ENCODE measurements around the gene RARS2.

RARS2 gene

GRCh38 chr6:87573307-87574024 is 16.3 kb downstream of the RARS2 start:
- Histone ChIP-seq H3K9me3 (no peaks in the 10 kb centered on the region), H3K27ac (no peak overlapping the region), H3K27me3 (no peaks in the 10 kb centered on the region), H3K36me3 (peaks cover 0 to 4% (median 0%) of the 10 kb centered on the region in 3 donors), H3K4me3 (no peak overlapping the region), H3K4me1 (peaks cover 0 to 38% (median 7%) of the 10 kb centered on the region in 4 donors)
- DNase-seq: no peak
- no peak for TF ChIP-seq CTCF (IDR thresholded peaks at IDR 0.05)
- intact Hi-C loops (cut with DNase I; ENCODE audit: low total_unique reads): no loop called here

- no peak overlapping the region for H3K27ac ChIP-seq
Measured at GRCh38 chr6:87572883-87573282, 16.9 kb downstream of the RARS2 start.

GRCh38 chr6:87572021-87572420 is 17.8 kb downstream of the RARS2 start:
- no peak for DNase-seq
- intact Hi-C loops (cut with DNase I; ENCODE audit: low total_unique reads): no loop called here
- no peak for TF ChIP-seq CTCF (IDR thresholded peaks at IDR 0.05)
- Histone ChIP-seq H3K27me3 (no peaks in the 10 kb centered on the region), H3K4me3 (no peak overlapping the region), H3K9me3 (no peaks in the 10 kb centered on the region), H3K36me3 (peaks cover 0 to 13% (median 5%) of the 10 kb centered on the region in 3 donors), H3K4me1 (peaks cover 0 to 38% (median 7%) of the 10 kb centered on the region in 4 donors), H3K27ac (no peak overlapping the region)

More at GRCh38 chr6:87572883-87573282, 16.9 kb downstream of the RARS2 start:
- Histone ChIP-seq H3K4me3 (no peak overlapping the region), H3K27me3 (no peaks in the 10 kb centered on the region), H3K4me1 (peaks cover 0 to 38% (median 7%) of the 10 kb centered on the region in 4 donors), H3K9me3 (no peaks in the 10 kb centered on the region), H3K36me3 (peaks cover 0 to 10% (median 5%) of the 10 kb centered on the region in 3 donors)
- DNase-seq: no peak
- TF ChIP-seq CTCF (IDR thresholded peaks at IDR 0.05): no peak
- intact Hi-C loops (cut with DNase I; ENCODE audit: low total_unique reads): no loop called here

- H3K9me3 ChIP-seq: no peaks in the 10 kb centered on the region
- no peak overlapping the region for H3K4me3 ChIP-seq
- no peak overlapping the region for H3K27ac ChIP-seq
- peaks cover 40 to 60% (median 52%) of the 10 kb centered on the region in 3 donors for H3K36me3 ChIP-seq
- no peaks in the 10 kb centered on the region for H3K27me3 ChIP-seq
- H3K4me1 ChIP-seq: no peaks in the 10 kb centered on the region
- intact Hi-C loops (cut with DNase I; ENCODE audit: low total_unique reads): no loop called here
- no peak for DNase-seq
- no peak for TF ChIP-seq CTCF (IDR thresholded peaks at IDR 0.05)
Measured at GRCh38 chr6:87561017-87561416, 28.8 kb downstream of the RARS2 start.

DNA sequence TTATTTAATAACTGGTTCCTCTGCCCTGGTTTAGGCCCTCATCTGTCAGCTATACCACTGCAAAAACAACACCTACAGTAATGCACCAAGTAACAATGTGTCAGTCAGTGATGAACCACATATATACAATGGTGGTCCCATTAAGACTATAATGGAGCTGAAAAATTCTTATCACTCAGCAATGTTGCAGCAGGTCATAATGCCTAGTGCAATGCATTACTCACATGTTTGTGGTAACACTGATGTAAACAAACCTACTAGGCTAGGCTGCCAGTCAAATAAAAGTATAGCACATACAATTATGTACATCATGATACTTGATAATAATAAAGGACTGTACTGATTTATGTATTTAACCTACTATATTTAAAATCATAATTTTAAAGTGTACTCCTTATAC is 31.3 kb downstream of the RARS2 start:
- Histone ChIP-seq H3K27ac (no peak overlapping the region), H3K36me3 (peaks cover 45 to 71% (median 60%) of the 10 kb centered on the region in 3 donors), H3K4me1 (no peaks in the 10 kb centered on the region), H3K9me3 (no peaks in the 10 kb centered on the region), H3K27me3 (no peaks in the 10 kb centered on the region), H3K4me3 (no peak overlapping the region)
- no peak for DNase-seq
- intact Hi-C loops (cut with DNase I; ENCODE audit: low total_unique reads): no loop called here
- no peak for TF ChIP-seq CTCF (IDR thresholded peaks at IDR 0.05)
